EL (cell line): ENCODE measurements around the gene SALL4.
A peak's percentile ranks its signal among the peaks of the same experiment; 100 is the strongest.
"Not testable (repeated sequence)": the region's sequence is repeated elsewhere in the genome, so short reads cannot be mapped to it uniquely, and the experiment has no call there.

Experiments
- DNase-seq: peaks from one replicate; pipeline ENCODE4 v3.0.0-alpha.2; 2016

SALL4 gene

DNA sequence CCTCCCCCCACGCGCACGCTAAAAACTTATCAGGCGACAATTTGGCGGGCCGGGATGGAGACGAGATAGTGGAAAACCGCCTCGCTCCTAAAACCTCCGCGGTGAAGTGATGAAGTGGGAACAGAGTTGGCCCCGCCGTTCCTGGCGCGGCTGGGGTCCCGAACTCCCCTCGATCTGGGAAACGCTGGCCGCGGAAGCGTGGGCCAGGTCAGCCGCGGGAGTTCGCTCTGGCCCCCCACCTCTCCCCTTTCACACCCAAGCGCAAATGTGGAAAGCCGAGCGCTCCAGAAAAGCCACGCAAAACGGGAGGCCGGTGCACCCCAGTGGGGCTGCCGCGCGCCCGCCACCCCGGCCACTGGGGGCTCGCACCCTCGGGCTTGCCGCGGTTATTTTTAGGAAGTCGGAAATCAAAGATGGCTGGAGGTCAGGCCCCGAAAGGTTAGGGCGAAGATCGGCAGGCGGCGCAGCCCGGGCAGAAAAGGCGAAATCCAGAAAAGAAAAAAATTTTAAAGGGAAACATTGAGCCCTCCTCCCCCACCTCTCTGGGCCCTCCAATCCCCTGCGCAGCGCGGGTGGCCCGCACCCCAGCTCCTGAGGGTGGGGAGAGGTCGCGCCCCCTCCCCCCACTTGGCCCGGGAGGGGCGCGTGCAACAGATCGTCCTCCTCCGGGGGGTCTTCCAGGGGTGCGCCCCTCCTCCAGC, 1.0 kb downstream of the SALL4 start:
- DNase-seq = no peak

DNA sequence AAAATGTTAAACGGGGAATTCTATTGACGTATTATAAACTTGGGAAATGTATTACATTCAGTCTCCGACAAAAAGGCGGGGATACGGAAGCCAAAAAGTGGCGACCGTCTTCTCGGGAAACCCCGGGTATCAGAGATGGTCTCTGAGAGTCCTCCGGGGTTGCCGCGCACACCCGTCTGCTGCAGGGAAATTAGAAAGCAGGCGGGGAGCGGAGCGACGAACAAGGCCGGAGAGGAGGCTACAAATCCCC, 1.5 kb downstream of the SALL4 start:
- peak; percentile 17 for DNase-seq

DNA sequence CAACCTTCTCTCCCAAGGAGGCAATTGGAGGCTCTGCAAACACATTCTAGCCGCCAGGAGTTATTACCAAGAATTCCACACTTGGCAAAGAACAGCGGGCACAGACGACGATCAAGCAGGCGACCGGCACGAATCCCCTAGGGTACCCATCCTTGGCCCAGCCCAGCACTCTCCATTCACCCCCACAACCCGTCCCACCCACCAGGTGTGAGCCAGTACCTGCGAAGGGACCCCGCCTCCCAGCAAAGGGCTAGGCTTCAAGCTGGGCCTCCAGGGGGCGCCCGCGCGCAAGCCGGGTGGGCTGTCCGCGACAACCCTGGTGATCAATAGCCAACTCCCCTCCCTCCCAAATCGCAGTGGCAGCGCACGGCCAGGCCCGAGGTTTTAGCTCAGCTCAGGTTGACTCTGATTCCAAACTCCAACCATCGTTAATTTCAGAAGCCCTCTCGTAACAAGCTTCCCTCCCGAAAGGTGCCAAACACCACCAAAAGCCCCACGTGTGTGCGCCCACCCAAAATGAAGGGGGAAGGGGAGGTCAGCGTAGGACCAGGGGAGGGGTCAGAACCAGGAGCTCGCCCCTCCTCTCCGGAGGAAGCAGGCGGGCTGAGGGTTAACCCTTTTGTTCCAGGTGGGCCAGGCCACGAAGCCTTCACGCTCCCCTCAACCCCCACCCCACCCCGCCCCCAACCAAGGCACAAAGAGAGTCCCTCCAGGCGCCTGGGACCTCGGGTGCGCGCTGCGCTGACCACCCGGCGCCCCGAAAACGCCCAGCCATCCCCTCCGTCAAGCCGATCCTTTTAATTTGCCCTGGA, 2.1 kb downstream of the SALL4 start:
- peak; percentile 40 for DNase-seq

DNA sequence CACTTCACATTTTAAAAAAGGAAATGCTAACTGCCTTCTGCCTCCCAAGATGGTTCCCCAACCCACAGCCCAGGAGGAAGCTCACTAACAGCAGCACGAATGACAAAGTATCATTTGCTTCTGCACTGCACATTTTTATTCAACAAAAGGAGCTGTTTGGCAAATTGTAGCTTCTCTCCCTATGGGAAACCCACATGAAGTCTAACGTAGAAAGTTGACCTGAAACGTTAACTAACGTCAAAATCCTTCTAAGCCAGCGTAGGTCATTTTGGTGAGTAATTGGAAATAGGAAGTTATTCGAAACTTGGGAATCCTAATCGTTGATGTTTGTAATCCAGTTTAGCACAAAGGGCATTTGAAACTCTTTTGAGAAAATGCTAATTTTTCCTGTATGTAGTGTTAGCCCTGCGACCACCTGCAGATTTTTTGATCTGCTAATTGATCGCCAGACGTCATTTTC, 2.9 kb downstream of the SALL4 start:
- DNase-seq = no peak

DNA sequence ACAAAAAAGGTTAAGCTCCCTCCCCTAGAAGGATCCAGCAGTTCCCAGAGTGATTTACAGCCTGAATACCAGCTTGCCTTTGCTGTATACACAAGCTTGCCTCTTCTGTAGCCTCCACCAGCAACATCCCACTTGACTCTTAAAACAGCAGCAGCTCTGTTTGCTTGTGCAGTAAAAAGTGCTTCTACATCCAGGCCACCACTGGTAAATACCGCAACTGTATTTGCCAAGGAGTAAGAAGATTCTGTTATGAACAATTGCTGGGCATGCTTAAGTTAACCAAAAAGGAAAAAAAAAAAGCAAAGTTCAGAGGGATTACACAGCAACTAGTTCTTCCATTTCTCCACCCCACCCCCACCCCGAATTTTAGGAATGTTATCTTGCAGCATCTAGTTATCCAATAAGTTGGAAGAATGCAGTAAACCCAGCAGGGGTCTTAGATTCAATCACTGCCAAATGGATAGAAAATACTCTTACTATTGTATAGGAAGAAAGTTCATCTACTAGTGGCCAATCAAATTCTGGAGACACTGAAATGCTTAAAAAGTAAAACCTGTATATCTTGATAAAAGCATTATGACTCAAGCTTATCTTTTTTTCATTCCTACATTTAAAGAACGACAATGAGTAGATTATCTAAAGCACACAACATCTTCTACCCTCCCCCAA, 4.8 kb downstream of the SALL4 start:
- DNase-seq = no peak

DNA sequence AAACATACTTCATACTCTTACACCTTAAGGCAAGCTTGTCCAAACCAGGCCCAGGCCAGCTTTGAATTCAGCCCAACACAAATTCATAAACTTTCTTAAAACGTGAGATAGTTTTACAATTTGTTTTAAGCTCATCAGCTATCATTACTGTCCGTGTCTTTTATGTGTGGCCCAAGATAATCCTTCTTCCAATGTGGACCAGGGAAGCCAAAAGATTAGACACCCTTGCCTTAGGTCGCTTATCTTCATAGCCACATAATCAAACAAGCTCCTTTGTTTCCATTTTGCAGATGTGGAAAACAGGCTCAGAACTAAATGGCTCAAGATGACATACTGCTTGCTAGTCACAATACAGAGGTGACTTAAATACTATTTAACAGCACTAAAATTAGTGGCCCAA, 6.0 kb downstream of the SALL4 start:
- no peak for DNase-seq

DNA sequence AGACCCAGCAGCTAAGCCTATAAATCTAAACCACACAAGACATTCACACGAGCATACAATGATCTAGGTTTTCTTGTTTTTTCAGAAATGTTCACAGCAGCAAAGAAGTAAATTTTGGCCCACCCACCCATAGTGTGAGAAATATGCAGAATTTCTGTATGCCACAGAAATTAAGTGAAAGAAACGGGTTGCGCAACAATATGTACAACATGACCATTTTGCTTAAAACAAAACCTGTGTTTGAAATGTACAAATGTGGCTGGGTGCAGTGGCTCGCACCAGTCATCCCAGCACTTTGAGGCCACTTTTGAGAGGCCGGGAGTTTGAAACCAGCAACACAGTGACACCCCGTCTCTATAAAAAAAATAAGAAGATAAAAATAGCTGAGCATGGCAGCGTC, 9.4 kb downstream of the SALL4 start:
- DNase-seq = no peak

DNA sequence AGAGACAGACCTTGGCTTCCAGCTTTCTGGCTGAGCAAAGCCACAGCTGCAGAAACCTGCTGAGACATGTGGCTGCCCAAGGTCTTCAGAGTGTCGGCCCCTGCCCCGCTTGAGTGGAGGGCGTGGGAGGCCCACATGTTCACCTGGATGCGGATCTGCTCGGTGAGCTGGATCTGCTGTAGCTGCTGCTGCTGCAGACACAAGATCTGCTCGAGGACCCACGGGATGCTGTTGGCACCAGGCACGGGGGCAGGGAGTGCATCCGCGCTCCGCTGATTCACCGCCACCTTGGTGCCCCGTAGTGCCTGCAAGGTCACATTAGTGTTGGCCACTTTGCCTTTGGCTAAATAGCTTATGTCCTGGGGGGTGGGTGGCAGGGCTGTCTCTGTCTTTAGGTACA, 10.7 kb downstream of the SALL4 start:
- no peak for DNase-seq

DNA sequence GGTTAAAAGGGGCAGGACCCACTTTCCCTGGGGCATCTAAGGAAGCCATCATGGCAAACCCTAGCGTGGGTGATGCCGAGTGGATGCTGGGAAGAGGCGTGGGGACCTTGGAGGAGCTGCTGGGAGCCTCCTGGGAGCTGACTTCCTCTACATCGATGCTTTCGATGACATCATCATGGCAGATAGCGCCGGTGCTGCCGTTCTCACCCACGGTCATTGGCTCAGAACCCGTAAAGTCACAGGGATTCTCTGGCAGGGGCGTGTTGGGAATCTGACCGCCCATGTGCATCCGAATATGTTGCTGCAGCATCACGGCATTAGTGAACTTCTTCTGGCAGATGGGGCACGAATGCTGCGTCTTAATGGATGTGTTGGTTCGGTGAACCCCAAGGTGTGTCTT, 12.1 kb downstream of the SALL4 start:
- DNase-seq = no peak

DNA sequence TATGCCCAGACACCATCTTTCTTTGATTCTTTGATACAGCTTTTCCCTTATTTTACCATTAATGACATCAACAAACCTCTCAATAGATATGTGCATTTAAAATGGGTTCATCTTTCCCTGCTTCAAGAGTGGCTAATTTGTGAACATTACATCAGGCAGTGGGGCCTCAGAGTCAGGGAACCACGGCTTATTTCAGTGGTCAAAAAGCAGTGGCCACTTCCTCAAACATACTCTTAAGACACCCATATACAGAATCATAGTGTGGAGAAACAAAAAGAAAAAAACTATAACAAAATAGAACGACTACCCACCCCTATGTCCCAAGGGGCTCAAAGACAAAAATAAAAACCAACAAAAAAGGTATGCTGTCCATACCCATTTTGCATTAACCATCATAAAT, 12.9 kb downstream of the SALL4 start:
- DNase-seq = no peak

DNA sequence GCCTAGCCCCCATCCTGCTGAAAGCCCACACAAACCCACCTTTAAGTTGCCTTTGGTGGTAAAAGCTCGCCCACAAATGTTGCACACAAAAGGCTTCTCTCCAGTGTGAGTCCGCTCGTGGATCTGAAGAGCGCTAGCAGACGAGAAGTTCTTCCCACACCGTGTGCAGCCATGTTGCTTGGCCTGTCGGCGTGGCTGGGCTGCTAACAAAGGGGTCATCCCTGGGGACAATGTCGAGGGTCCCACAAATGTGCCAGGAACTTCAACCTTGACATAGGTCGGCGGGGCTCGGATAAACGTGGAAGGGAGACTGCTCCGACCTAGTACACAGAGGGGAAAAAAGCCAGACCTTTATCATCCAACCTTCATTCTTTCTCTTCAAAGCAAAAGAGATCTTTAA, 13.5 kb downstream of the SALL4 start:
- DNase-seq = no peak

DNA sequence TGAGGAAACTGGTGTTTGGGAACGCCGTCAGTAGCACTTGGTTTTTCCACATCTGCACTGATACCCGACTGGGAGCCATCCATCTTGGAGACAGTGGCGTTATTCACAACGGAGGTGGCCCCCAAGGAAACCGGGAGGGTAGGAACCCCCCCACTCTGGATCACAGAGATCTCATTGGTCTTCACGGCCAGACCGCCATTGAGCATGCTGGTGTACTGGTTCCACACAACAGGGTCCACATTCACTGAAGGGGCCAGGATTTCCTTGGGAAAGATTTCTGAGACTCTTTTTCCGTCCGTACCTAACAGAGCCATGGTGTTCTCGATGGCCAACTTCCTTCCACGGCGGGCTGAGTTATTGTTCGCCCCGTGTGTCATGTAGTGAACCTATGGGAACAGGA, 18.0 kb downstream of the SALL4 start:
- no peak for DNase-seq

DNA sequence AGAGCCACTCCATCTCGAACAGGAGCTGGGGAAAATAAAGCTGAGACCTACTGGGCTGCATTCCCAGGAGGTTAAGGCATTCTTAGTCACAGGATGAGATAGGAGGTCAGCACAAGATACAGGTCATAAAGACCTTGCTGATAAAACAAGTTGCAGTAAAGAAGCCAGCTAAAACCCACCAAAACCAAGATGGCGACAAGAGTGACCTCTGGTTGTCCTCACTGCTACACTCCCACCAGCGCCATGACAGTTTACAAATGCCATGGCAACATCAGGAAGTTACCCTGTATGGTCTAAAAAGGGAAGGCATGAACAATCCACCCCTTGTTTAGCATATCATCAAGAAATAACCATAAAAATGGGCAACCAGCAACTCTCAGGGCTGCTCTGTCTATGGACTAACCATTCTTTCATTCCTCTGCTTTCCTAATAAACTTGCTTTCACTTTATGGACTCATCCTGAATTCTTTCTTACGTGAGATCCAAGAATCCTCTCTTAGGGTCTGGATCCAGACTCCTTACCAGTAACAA, 24.0 kb downstream of the SALL4 start:
- not testable (repeated sequence) for DNase-seq

DNA sequence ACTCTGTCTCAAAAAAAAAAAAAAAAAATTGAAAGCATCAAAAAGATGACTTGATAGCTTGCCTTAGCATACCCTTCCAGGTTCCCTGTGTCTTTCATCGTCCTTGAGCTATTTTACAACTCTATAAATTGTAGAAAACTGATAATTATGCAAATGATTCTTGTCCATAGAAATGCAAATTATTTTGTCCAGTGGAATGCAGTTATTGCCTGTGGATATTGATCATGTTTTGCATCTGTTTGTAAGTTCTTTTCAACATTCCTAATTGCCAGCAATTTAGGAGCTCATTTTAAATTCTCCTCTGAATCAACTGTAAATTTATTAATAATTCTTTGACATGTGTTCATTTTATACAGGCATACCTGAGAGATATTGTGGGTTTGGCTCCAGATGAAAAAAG, 27.1 kb downstream of the SALL4 start:
- DNase-seq = no peak

DNA sequence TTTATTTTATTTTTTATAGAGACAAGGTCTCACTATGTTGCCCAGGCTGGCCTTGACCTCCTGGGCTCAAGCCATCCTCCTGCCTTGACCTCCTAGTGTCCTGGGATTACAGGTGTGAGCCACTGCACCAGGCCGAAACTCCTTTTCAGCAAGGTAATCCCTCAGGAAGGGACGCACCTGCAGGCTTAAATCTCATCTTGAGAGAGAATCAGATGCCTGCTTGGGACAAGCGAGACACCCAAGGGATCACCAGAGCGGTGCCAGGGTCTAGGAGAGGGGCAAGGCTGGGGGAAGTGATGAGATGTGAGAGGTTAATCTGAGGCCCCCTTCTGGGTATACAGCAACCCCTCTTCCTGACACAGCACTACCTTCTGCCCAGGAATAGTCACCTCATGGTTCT, 30.1 kb downstream of the SALL4 start:
- DNase-seq = no peak

DNA sequence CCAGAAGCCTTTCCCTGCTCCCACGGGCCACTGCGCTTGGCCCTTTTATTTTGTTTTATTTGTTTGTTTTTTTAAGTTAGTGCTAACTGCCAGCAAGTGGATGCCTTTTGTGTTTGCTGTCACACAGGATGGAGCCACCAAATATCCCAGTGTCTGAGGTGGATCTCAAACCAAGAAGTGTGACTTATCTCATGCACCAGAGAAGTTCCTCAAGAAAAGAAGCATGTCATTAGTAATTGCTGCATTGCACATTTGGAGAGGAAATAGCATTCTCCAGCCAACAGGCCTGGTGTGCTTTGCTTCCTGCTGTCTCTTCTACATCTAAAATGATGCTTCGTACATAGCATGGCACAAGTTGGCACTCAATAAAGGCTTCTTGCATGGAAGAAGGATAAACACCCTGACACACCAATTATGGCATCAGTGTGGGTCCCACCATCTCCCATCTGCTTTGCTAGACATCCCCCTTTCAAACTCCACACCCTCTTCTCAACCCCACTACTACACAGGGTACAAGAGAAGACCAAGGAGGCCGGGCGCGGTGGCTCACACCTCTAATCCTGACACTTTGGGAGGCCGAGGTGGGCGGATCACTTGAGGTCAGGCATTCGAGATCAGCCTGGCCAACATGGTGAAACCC, 32.2 kb downstream of the SALL4 start:
- DNase-seq = peak; percentile 12

DNA sequence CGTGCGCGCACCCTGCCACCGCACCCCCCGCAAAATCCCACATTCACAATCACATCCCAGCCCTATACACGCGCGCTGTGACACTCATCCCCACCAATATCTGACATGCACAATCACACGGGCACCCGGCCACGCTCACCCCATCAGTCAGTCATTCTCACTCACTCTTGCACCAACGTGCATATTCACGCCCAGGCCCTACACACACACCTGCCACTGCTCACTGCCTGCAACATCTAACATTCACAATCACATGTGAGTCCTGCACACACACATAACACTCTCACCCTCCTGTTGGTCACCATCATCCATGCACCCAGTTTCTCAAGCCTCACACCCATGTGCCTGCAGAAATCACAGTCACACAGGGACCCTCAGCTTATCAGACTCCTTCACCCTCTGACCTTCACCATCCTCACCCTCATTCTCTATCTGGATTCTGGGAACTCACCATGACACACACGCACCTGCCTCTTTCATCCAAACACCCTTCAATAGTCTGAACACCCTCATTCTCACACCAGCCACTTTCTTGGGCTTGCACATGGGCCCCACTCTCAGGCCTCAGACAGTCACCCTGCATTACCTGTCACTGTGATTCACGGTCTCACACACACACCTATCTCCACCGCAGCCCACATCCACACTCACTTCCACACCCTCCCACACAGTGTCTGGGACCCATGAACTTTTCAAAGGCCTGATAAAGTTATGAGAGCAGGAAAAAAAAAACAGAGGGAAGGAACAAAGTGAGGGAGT, 33.4 kb downstream of the SALL4 start:
- no peak for DNase-seq

DNA sequence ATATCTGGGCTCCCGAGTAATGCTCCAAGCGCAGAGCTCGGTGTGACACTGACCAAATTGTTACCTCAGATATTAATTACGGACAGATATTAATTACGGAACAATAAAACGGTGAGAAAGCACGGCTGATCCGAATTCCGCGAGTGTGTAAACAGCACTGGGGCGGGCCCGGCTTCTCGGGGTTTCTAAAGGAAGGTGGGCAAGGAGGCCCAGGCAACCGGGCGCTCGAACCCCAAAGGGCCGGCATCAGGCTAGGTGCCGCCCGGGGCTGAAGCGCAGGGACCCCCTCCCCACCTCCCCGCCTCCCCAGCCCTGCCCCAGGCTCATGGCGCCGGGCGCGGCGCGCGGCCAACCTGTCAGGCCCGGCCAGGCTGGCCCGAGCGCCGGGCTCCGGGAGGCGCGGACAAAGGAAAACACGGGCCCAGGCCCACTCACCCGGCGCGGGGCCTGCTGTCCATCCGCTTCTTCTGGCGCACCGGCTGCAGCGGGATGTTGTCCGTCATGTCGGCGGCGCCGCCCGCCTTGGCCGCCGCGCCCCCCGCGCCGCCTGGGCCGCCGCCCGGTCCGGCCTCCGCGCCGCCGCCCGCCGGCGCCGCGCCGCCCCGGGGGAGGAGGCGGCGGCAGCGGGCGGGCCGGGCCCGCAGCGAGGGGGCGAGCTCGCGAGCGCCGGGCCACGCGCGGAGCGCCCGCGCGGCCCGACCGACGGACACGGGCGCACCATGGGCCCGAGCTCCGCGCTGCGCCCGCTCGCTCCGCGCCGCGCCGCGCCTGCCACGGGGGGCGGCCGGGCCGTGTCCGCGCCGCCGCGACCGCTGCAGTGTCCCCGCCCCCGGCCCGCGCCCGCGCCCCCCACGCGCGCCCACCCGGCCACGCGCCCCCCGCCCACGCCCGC, 34.2 kb downstream of the SALL4 start, which contains the start of gene ATP9A:
Gene ATP9A (minus strand): TSS at position 524 of the 892 bp plus-strand sequence. CDS start 21 bp downstream, at position 503.
- peak; percentile 26 for DNase-seq

DNA sequence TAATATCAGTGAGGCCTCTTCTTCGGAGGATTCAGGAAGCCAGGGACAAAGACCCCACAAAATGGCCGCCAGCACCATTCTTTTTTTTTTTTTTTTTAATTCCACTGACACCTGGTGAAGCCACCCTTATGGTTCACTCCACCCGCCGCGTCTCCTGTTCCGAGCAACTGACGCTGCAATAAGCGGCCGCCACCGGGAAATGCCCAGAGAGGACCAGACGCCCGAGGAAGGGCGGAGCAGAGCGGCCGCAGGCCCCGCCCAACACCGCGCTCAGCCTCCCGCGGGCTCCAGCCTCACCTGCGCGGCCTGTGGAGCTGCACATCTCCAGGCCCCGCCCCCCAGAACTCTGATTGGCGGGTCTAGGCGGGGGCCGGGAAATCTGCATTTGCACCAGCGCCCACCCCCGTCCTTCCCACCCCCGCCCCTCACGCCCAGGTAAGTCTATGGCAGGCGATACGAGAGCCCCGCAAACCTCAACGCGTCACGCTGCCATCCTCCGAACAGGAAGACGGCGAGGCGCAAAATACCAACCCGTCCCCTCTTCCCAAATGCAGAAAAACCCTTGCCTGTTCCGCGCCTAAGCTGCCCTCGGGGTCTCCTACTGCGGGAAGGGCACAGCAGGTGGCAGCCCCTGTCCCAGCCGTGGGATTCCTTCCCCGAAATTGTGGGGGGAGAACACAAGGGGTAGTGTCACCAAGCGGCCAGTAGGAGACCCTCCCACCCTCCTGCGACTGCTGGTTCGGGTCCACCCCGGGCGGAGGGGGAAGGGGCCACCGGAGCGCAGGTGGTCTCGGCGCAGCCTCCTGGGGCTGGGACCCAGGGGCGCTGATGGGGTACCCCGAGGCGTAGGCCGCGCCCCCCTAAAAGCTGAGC, 35.1 kb downstream of the SALL4 start:
- peak; percentile 40 for DNase-seq

DNA sequence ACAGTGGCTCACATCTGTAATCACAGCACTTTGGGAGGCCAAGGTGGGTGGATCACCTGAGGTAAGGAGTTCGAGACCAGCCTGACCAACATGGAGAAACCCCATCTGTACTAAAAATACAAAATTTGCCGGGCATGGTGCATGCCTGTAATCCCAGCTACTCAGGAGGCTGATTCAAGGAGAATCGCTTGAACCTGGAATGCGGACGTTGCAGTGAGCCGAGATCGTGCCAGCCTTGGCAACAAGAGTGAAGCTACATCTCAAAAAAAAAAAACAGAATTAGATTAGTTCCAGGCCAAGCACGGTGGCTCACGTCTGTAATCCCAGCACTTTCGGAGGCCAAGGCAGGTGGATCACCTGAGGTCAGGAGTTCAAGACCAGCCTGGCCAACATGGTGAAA, 36.9 kb downstream of the SALL4 start:
- not testable (repeated sequence) for DNase-seq
